ENCODE results near the gene MYO1H. TPM values are rescaled to one million over a fixed set of nuclear protein-coding genes. Genes with fewer than 3 reads are reported as not detected.

MYO1H gene
- total RNA-seq, 1 experiment from 2014 or later, result not detected

DNA sequence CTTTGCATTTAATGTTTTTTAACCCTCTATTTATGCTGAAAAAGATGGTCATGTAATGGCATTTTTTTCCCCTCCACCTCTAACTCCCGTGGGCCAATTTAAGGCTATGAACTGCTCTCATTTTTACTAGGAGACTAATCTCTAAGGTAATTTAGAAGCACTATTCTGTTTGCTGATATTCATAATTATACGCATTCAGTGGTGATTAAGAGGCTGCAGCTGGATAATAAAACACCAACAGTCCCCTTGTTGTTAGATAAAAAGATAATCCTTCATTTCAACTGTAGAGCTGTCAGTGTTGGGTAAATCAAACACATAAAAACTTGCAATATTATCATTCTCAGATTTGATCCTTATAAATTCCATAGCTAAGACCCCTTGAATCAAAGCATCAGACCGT is 8.9 kb downstream of the MYO1H start:
- intact Hi-C loops (cut with micrococcal nuclease), result no loop called here
- no peaks in the 10 kb centered on the region for H3K9me2 ChIP-seq (ENCODE audit: insufficient read depth)
- no peak overlapping the region for H3K4me2 ChIP-seq (ENCODE audit: low read length)
- H4K20me1 ChIP-seq (ENCODE audit: insufficient read depth), result no peaks in the 10 kb centered on the region
- no peak overlapping the region for H3K9ac ChIP-seq (ENCODE audit: low read length)
- ATAC-seq, result no peak
- H3K4me1 ChIP-seq (ENCODE audit: control insufficient read depth in 1 of 2, insufficient read depth in 2 of 2, low read length in 2 of 2), result peaks cover 4 to 9% of the 10 kb centered on the region in 2 experiments; a peak in 3 of 4 replicates
- RAD21 ChIA-PET (ENCODE audit: low non-redundant PET in 1 of 2, low total read pairs in 2 of 2, uncharacterized antibody in 2 of 2, unreplicated experiment in 2 of 2), result no interaction called here
- CTCF ChIA-PET, result no interaction called here
- H3K79me2 ChIP-seq (ENCODE audit: insufficient read depth, low read length), result no peaks in the 10 kb centered on the region
- TF ChIP-seq POLR2A (IDR thresholded peaks at IDR 0.05; ENCODE audit: borderline replicate concordance, extremely low read depth, insufficient read depth, insufficient read length) (no peak), ZFX (IDR thresholded peaks at IDR 0.05) (no peak), SRF (IDR thresholded peaks at IDR 0.05; ENCODE audit: low read depth) (no peak), POLR2AphosphoS5 (IDR thresholded peaks at IDR 0.05; ENCODE audit: low read depth, low read length) (no peak), FOSL1 (IDR thresholded peaks at IDR 0.05; ENCODE audit: low read depth) (no peak), SP1 (IDR thresholded peaks at IDR 0.05; ENCODE audit: low read depth) (no peak), MAX (IDR thresholded peaks at IDR 0.05) (no peak), ELF1 (IDR thresholded peaks at IDR 0.05; ENCODE audit: borderline replicate concordance, low read depth) (no peak), ZNF274 (IDR thresholded peaks at IDR 0.05; ENCODE audit: low read depth, low read length) (no peak)
- TF ChIP-seq, protein P1, sequence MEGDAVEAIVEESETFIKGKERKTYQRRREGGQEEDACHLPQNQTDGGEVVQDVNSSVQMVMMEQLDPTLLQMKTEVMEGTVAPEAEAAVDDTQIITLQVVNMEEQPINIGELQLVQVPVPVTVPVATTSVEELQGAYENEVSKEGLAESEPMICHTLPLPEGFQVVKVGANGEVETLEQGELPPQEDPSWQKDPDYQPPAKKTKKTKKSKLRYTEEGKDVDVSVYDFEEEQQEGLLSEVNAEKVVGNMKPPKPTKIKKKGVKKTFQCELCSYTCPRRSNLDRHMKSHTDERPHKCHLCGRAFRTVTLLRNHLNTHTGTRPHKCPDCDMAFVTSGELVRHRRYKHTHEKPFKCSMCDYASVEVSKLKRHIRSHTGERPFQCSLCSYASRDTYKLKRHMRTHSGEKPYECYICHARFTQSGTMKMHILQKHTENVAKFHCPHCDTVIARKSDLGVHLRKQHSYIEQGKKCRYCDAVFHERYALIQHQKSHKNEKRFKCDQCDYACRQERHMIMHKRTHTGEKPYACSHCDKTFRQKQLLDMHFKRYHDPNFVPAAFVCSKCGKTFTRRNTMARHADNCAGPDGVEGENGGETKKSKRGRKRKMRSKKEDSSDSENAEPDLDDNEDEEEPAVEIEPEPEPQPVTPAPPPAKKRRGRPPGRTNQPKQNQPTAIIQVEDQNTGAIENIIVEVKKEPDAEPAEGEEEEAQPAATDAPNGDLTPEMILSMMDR (IDR thresholded peaks at IDR 0.05 in 2 of 3, conservative IDR thresholded peaks at IDR 0.05 in 1 of 3; ENCODE audit: borderline replicate concordance in 1 of 3, insufficient read depth in 1 of 3, low read depth in 2 of 3, low read length in 2 of 3), result no peak
- H3K27me3 ChIP-seq (ENCODE audit: insufficient read depth, low read length), result no peaks in the 10 kb centered on the region
- no peak overlapping the region for H2AFZ ChIP-seq (ENCODE audit: low read depth, low read length, poor library complexity, severe bottlenecking)
- no peaks in the 10 kb centered on the region for H3K9me3 ChIP-seq (ENCODE audit: control insufficient read depth in 1 of 2, insufficient read depth in 1 of 2, low read depth in 1 of 2, low read length in 2 of 2)
- no peak overlapping the region for H3K27ac ChIP-seq (ENCODE audit: low read depth, low read length)
- H3K4me3 ChIP-seq (replicated peaks in 1 of 2; ENCODE audit: low read depth in 1 of 2, low read length in 2 of 2), result no peak overlapping the region
- DNase-seq (ENCODE audit: low read depth, low spot score), result no peak
- H3K36me3 ChIP-seq (ENCODE audit: control insufficient read depth in 1 of 2, insufficient read depth in 2 of 2, low read length in 2 of 2), result no peaks in the 10 kb centered on the region
- no TSS peak for BruUV-seq (replicated peaks)
- POLR2A ChIA-PET, result no interaction called here

GRCh38 chr12:109357032-109357431 is 9.3 kb downstream of the MYO1H start:
- H3K9me3 ChIP-seq (ENCODE audit: control insufficient read depth in 1 of 2, insufficient read depth in 1 of 2, low read depth in 1 of 2, low read length in 2 of 2), result no peaks in the 10 kb centered on the region
- no peaks in the 10 kb centered on the region for H4K20me1 ChIP-seq (ENCODE audit: insufficient read depth)
- no peak overlapping the region for H3K4me3 ChIP-seq (replicated peaks in 1 of 2; ENCODE audit: low read depth in 1 of 2, low read length in 2 of 2)
- no peaks in the 10 kb centered on the region for H3K9me2 ChIP-seq (ENCODE audit: insufficient read depth)
- no peak overlapping the region for H3K4me2 ChIP-seq (ENCODE audit: low read length)
- H3K27ac ChIP-seq (ENCODE audit: low read depth, low read length), result no peak overlapping the region
- ATAC-seq (no peak), DNase-seq (ENCODE audit: low read depth, low spot score) (no peak)
- no peaks in the 10 kb centered on the region for H3K79me2 ChIP-seq (ENCODE audit: insufficient read depth, low read length)
- no peaks in the 10 kb centered on the region for H3K27me3 ChIP-seq (ENCODE audit: insufficient read depth, low read length)
- no peak overlapping the region for H2AFZ ChIP-seq (ENCODE audit: low read depth, low read length, poor library complexity, severe bottlenecking)
- intact Hi-C loops (cut with micrococcal nuclease), result no loop called here
- ChIA-PET RAD21 (ENCODE audit: low non-redundant PET in 1 of 2, low total read pairs in 2 of 2, uncharacterized antibody in 2 of 2, unreplicated experiment in 2 of 2) (no interaction called here), POLR2A (no interaction called here), CTCF (no interaction called here)
- BruUV-seq (replicated peaks), result no TSS peak
- TF ChIP-seq, protein P1 (IDR thresholded peaks at IDR 0.05 in 2 of 3, conservative IDR thresholded peaks at IDR 0.05 in 1 of 3; ENCODE audit: borderline replicate concordance in 1 of 3, insufficient read depth in 1 of 3, low read depth in 2 of 3, low read length in 2 of 3), result no peak
- TF ChIP-seq CEBPB (IDR thresholded peaks at IDR 0.05; ENCODE audit: low read depth) (no peak), RAD21 (IDR thresholded peaks at IDR 0.05; ENCODE audit: low read depth) (no peak), EGR1 (IDR thresholded peaks at IDR 0.05; ENCODE audit: low read depth) (no peak), EZH2 (IDR thresholded peaks at IDR 0.05) (no peak)
- H3K9ac ChIP-seq (ENCODE audit: low read length), result no peak overlapping the region
- H3K36me3 ChIP-seq (ENCODE audit: control insufficient read depth in 1 of 2, insufficient read depth in 2 of 2, low read length in 2 of 2), result no peaks in the 10 kb centered on the region
- peaks cover 4 to 9% of the 10 kb centered on the region in 2 experiments; a peak in 3 of 4 replicates for H3K4me1 ChIP-seq (ENCODE audit: control insufficient read depth in 1 of 2, insufficient read depth in 2 of 2, low read length in 2 of 2)

All from HCT116 (cell line).